Lower lobe of right lung (tissue), 2 donors: ENCODE measurements around the gene HS1BP3. TPM values are rescaled to one million over a fixed set of nuclear protein-coding genes. Genes with fewer than 3 reads are reported as not detected.
A peak's percentile ranks its signal among the peaks of the same experiment; 100 is the strongest.

Source experiments
- ATAC-seq, 2 donors: fragments of 200-7000 bp; cut with Tn5 transposase; one replicate each; pipeline ENCODE4 v1.9.1; 2020 to 2022; ENCODE audit warnings: mild to moderate bottlenecking in 2 of 2, moderate library complexity in 2 of 2
- DNase-seq: peaks from one replicate; pipeline ENCODE4 v3.0.0-alpha.2; 2020
- H3K27ac ChIP-seq: fragments of 200-600 bp; one replicate; pipeline ENCODE4 v1.8.0; 2022
- H3K27me3 ChIP-seq: fragments of 200-600 bp; one replicate; pipeline ENCODE4 v1.8.0; 2022; ENCODE audit warnings: low read depth
- H3K36me3 ChIP-seq: fragments of 200-600 bp; one replicate; pipeline ENCODE4 v1.8.0; 2022; ENCODE audit warnings: mild to moderate bottlenecking
- H3K4me1 ChIP-seq: fragments of 200-600 bp; one replicate; pipeline ENCODE4 v1.8.0; 2022
- H3K4me3 ChIP-seq: fragments of 200-600 bp; one replicate; pipeline ENCODE4 v1.8.0; 2022; ENCODE audit warnings: mild to moderate bottlenecking
- H3K9me3 ChIP-seq: fragments of 200-600 bp; one replicate; pipeline ENCODE4 v1.8.0; 2022
- intact Hi-C: fragments of 100-400 bp; cut with DNase I; formaldehyde crosslinking; loops from one replicate; pipeline ENCODE4 v1.11.0; 2022
- total RNA-seq: library from RNA; stranded (reverse); fragmentation: NEBNext Ultra II Directional; extraction: Animal tissue kit (Norgen Biotek cat#: 25700); gene quantifications from one replicate; pipeline ENCODE4 v1.2.1, GENCODE V29; 2021
- TF ChIP-seq, protein P1 (sequence below): fragments of 200-600 bp; IDR thresholded peaks from one replicate; pipeline ENCODE4 v1.8.0; 2022; ENCODE audit warnings: antibody characterized with exemption, mild to moderate bottlenecking
- donor health status: DM: no; HTN: yes; CAD: no; lungs with severe emphysema.

Gene HS1BP3
- total RNA-seq, 1 donor from 2014 or later, result 39.9 TPM

DNA sequence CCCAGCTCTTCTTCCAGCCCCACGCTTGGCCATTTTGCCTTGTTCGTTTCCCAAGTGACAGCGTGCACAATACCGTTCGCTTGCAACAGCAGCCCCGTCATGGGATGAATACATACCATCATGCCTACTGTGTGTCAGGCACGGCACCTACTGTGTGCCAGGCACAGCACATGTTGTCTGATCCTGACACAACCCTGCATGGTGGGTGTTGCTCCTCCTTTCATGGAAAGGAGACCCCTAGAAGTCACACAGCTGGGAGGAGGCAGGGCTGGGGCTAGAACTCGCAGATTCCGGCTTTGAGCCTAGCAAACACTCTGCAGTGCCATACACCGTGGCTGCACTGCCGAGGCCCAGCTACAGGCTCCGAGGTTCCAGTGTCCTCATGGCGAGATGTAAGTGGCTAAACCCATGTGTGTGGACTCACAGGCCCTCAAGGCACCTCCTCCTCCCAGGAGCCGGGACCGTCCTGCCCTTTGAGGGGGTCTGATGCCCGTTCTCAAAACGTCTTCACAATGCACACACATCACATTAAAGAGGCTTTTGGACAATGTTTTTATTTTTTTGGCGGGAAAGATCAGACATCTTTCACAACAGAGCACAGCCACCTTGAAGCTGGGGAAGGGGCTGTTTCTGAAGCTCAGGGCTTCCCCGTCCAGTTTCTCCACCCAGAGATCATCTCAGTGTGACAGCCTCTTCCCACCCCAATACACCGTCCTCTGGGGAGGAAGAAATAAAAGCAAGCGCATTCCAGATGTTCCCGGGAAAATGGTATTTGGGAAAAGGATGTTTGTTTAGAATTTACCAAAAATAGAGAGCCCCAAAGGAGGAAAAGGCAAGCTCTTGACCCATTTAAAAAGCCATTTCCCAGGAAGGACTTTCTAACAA, 64.9 kb downstream of the HS1BP3 start:
- Histone ChIP-seq H3K9me3 (no peaks in the 10 kb centered on the region), H3K27ac (peak overlapping the region; percentile 56), H3K36me3 (no peaks in the 10 kb centered on the region), H3K4me1 (peaks cover 36% of the 10 kb centered on the region), H3K27me3 (no peaks in the 10 kb centered on the region), H3K4me3 (no peak overlapping the region)
- TF ChIP-seq, protein P1, sequence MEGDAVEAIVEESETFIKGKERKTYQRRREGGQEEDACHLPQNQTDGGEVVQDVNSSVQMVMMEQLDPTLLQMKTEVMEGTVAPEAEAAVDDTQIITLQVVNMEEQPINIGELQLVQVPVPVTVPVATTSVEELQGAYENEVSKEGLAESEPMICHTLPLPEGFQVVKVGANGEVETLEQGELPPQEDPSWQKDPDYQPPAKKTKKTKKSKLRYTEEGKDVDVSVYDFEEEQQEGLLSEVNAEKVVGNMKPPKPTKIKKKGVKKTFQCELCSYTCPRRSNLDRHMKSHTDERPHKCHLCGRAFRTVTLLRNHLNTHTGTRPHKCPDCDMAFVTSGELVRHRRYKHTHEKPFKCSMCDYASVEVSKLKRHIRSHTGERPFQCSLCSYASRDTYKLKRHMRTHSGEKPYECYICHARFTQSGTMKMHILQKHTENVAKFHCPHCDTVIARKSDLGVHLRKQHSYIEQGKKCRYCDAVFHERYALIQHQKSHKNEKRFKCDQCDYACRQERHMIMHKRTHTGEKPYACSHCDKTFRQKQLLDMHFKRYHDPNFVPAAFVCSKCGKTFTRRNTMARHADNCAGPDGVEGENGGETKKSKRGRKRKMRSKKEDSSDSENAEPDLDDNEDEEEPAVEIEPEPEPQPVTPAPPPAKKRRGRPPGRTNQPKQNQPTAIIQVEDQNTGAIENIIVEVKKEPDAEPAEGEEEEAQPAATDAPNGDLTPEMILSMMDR, result no peak
- ATAC-seq, result no peak
- intact Hi-C loops, result no loop called here
- DNase-seq, result peak; percentile 36

DNA sequence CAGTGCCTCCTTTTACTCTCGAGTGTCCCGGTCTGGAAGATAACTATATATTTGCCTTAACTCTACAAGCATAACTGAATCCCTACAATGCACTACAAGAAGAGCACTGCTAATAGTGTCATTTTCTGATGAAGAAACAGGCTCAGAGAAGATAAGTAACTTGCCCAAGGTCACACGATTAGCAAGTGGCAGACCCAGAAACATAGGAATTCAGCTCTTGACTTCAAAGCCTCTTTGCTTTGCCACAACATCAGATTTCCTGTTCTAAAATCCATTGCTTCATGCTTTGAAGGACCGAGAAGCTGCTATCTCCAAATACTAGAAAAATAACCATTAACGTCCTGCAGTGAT, 65.6 kb downstream of the HS1BP3 start:
- TF ChIP-seq, protein P1, result no peak
- Histone ChIP-seq H3K27ac (peak overlapping the region; percentile 53), H3K27me3 (no peaks in the 10 kb centered on the region), H3K4me3 (no peak overlapping the region), H3K9me3 (no peaks in the 10 kb centered on the region), H3K4me1 (peaks cover 36% of the 10 kb centered on the region), H3K36me3 (no peaks in the 10 kb centered on the region)
- DNase-seq (no peak), ATAC-seq (no peak)
- intact Hi-C loops, result no loop called here

DNA sequence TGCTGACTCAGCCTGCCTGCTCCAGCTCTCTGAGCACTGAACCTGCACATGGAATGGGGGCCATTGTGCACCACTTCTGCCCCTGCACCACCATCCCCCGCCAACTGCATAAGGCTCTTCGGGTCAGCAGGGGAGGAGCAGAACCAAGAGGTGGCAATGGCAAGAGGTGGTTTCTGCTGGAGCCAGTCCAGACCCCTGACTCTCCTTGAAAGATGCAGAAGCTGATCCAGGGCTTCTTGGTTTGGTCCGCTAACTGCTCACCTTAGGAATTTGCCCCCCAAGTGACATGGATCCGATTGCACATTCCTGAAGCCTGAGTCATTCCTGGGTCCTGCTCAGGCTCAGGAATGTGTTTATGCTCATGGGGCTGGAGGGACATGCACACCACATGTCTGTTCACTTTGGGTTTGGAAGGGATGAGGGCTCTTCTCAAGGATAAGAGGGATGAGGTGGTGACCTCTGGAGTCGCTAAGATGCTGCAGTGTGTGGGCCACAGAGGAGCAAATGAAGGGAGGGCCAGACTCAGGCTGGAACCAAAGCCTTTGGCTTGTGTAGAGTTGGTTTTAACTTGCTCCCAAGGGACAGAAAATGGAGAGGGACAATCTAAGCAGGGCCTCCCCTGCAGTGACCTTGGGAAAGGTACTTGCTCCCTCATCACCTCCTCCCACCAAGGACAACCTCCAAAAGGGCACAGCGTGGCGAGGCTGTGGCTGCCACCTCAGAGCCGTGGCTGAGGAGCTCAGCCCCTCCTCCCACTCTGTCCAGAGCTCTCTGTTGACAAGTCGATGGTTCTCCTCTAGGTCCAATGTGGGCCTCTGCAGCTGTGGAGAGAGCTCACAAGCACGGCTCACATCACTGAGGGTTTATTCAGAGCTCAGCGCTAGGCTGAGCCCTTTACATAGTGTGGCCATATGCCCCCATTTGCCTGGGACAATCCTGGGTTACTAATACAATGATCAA, 66.2 kb downstream of the HS1BP3 start:
- TF ChIP-seq, protein P1, result no peak
- Histone ChIP-seq H3K4me1 (peaks cover 43% of the 10 kb centered on the region), H3K36me3 (no peaks in the 10 kb centered on the region), H3K27ac (peak overlapping the region; percentile 53), H3K27me3 (no peaks in the 10 kb centered on the region), H3K4me3 (no peak overlapping the region), H3K9me3 (no peaks in the 10 kb centered on the region)
- intact Hi-C loops, result no loop called here
- DNase-seq, result no peak
- ATAC-seq, result peak; percentile 74 to 77

DNA sequence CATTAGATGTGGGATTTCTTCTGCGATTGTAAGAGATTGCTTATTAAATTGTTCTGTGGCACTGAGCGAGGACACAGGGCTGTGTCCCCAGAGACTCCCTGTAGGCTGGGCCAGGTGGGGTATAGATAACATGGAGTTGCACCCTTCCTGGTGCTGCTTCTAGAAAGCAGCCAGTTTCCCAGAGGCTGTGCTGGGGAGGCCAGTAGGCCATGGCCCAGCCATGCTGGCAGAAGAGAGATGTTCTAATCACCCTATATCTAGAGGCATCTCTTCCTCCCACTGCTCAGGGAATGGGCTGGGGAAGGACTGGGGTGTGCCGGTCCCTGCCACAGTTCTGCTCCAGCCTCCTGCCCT, 66.9 kb downstream of the HS1BP3 start:
- ATAC-seq (peak; percentile 7 to 23), DNase-seq (no peak)
- intact Hi-C loops, result no loop called here
- Histone ChIP-seq H3K4me1 (peaks cover 49% of the 10 kb centered on the region), H3K4me3 (no peak overlapping the region), H3K36me3 (no peaks in the 10 kb centered on the region), H3K9me3 (no peaks in the 10 kb centered on the region), H3K27me3 (no peaks in the 10 kb centered on the region), H3K27ac (peak overlapping the region; percentile 34)
- TF ChIP-seq, protein P1, result no peak

DNA sequence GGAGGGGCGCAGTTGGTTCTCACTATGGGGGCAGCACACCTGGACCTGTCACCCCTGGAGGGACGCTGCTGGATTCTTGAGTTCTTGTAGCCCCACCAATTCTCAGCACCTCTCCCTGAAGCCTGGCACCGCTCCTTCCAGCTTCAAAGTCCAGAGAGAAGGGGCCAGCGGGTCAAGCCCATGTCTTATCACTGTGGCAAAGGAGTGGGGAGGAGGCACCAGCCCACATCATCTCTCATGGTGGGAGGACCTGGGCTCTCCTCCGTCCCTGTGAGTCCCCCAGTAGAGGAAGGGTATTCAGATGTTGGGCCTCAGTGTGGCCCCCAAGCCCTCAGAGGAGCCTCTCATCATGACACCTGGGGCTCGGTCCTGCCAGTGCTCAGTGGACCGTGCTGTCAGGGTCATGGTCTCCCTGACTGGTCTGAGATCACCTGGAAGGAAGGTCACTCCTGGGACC, 67.4 kb downstream of the HS1BP3 start:
- no peak overlapping the region for H3K4me3 ChIP-seq
- ATAC-seq (no peak), DNase-seq (no peak)
- H3K27me3 ChIP-seq, result no peaks in the 10 kb centered on the region
- no peak overlapping the region for H3K27ac ChIP-seq
- H3K36me3 ChIP-seq, result no peaks in the 10 kb centered on the region
- no peaks in the 10 kb centered on the region for H3K9me3 ChIP-seq
- TF ChIP-seq, protein P1, result no peak
- intact Hi-C loops, result no loop called here
- H3K4me1 ChIP-seq, result peaks cover 55% of the 10 kb centered on the region
